Measurements from ENCODE around the gene HTR2C. TPM values are rescaled to one million over a fixed set of nuclear protein-coding genes. Genes with fewer than 3 reads are reported as not detected.

The HTR2C gene
- total and polyA plus RNA-seq, 2 of the 4 experiments (the other 2 are of a cell fraction), result not detected

DNA sequence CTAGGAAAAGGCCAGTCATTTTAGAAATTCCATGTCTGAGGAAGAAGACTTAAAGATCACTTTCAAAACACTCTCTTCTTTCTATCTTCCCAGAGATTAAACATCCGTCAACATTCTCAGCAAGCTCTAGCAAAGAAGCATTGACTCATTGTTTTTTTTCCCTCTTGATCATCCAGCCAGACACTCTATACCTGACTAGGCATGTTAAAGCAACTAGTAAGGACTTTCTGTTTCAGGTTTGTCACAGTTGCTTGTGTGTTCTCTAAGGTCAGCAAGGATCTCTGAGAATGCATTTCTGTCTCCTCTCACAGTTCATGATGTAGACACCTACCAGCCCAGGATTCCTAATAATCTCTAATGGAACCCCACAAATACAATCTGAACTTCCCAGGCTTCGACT, 321.4 kb downstream of the HTR2C start:
- DNase-seq (no peak), ATAC-seq (ENCODE audit: low read depth) (no peak)
- no peak overlapping the region for H2AK5ac ChIP-seq (ENCODE audit: low read depth, low read length)
- no peak overlapping the region for H3K27ac ChIP-seq (ENCODE audit: insufficient read depth, low read length)
- dilution Hi-C loops (cut with HindIII; ENCODE audit: low sequenced_read_pairs, unreplicated experiment), result no loop called here
- peaks cover 7% of the 10 kb centered on the region for H3K27me3 ChIP-seq (ENCODE audit: control insufficient read depth, insufficient read depth, low read length)
- H3K18ac ChIP-seq (ENCODE audit: low read depth, low read length), result no peak overlapping the region
- no peak overlapping the region for H4K91ac ChIP-seq (ENCODE audit: insufficient read depth, low read depth, low read length)
- H3K4me2 ChIP-seq (ENCODE audit: low read depth, low read length), result no peak overlapping the region
- no peak overlapping the region for H2BK15ac ChIP-seq (ENCODE audit: low read depth, low read length)
- no CpG with 5 or more reads among the region's 2 CpGs for WGBS, 2 experiments (ENCODE audit: extremely low coverage in 2 of 2, insufficient read length in 1 of 2)
- H4K20me1 ChIP-seq (ENCODE audit: insufficient read depth, low read length), result no peaks in the 10 kb centered on the region
- no peak overlapping the region for H3K56ac ChIP-seq (ENCODE audit: extremely low read depth, insufficient read depth, low read length)
- no peak overlapping the region for H2AFZ ChIP-seq (replicated peaks; ENCODE audit: low read length, poor library complexity)
- H3K79me1 ChIP-seq (ENCODE audit: low read depth in 1 of 2, low read length in 2 of 2), result no peaks in the 10 kb centered on the region
- no peaks in the 10 kb centered on the region for H3K36me3 ChIP-seq (ENCODE audit: control insufficient read depth, insufficient read depth, low read length)
- no peak overlapping the region for H3K23ac ChIP-seq (ENCODE audit: low read depth, low read length)
- intact Hi-C loops (cut with micrococcal nuclease), result no loop called here
- no peak overlapping the region for H3K14ac ChIP-seq (replicated peaks; ENCODE audit: low read depth, low read length)
- no peak overlapping the region for H2AK9ac ChIP-seq (replicated peaks; ENCODE audit: low read depth, low read length, poor library complexity)
- H3K9ac ChIP-seq (ENCODE audit: low read depth, low read length), result no peak overlapping the region
- no peaks in the 10 kb centered on the region for H3K9me3 ChIP-seq (ENCODE audit: control insufficient read depth, insufficient read depth, low read length)
- no peak overlapping the region for H3K4ac ChIP-seq (ENCODE audit: low read depth, low read length)
- no peak overlapping the region for H4K8ac ChIP-seq (ENCODE audit: low read depth in 2 of 2, low read length in 2 of 2)
- no peak overlapping the region for H3K4me3 ChIP-seq (ENCODE audit: insufficient read depth, low read depth, low read length)
- no peak for TF ChIP-seq SMC3 (IDR thresholded peaks at IDR 0.05; ENCODE audit: low read depth, low read length)
- no peak for TF ChIP-seq NFE2L2 (IDR thresholded peaks at IDR 0.05; ENCODE audit: low read depth, low read length)
- TF ChIP-seq BHLHE40 (IDR thresholded peaks at IDR 0.05; ENCODE audit: low read depth, low read length), result no peak
- TF ChIP-seq RFX5 (IDR thresholded peaks at IDR 0.05; ENCODE audit: low read depth, low read length), result no peak
- no peak for TF ChIP-seq MAFK (IDR thresholded peaks at IDR 0.05; ENCODE audit: low read depth, low read length)
- TF ChIP-seq FOS (IDR thresholded peaks at IDR 0.05; ENCODE audit: low read depth, low read length), result no peak
- no peak for TF ChIP-seq CEBPB (IDR thresholded peaks at IDR 0.05; ENCODE audit: low read depth, low read length)
- TF ChIP-seq, protein P1, sequence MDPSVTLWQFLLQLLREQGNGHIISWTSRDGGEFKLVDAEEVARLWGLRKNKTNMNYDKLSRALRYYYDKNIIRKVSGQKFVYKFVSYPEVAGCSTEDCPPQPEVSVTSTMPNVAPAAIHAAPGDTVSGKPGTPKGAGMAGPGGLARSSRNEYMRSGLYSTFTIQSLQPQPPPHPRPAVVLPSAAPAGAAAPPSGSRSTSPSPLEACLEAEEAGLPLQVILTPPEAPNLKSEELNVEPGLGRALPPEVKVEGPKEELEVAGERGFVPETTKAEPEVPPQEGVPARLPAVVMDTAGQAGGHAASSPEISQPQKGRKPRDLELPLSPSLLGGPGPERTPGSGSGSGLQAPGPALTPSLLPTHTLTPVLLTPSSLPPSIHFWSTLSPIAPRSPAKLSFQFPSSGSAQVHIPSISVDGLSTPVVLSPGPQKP (IDR thresholded peaks at IDR 0.05; ENCODE audit: borderline replicate concordance, low read depth, low read length), result no peak
- TF ChIP-seq CHD1 (IDR thresholded peaks at IDR 0.05; ENCODE audit: low read depth, low read length), result no peak
- no peak for TF ChIP-seq RAD21 (IDR thresholded peaks at IDR 0.05; ENCODE audit: low read length)
- TF ChIP-seq, protein P2, sequence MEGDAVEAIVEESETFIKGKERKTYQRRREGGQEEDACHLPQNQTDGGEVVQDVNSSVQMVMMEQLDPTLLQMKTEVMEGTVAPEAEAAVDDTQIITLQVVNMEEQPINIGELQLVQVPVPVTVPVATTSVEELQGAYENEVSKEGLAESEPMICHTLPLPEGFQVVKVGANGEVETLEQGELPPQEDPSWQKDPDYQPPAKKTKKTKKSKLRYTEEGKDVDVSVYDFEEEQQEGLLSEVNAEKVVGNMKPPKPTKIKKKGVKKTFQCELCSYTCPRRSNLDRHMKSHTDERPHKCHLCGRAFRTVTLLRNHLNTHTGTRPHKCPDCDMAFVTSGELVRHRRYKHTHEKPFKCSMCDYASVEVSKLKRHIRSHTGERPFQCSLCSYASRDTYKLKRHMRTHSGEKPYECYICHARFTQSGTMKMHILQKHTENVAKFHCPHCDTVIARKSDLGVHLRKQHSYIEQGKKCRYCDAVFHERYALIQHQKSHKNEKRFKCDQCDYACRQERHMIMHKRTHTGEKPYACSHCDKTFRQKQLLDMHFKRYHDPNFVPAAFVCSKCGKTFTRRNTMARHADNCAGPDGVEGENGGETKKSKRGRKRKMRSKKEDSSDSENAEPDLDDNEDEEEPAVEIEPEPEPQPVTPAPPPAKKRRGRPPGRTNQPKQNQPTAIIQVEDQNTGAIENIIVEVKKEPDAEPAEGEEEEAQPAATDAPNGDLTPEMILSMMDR (conservative IDR thresholded peaks at IDR 0.05; ENCODE audit: low read depth, low read length), result no peak
- TF ChIP-seq, protein P3, sequence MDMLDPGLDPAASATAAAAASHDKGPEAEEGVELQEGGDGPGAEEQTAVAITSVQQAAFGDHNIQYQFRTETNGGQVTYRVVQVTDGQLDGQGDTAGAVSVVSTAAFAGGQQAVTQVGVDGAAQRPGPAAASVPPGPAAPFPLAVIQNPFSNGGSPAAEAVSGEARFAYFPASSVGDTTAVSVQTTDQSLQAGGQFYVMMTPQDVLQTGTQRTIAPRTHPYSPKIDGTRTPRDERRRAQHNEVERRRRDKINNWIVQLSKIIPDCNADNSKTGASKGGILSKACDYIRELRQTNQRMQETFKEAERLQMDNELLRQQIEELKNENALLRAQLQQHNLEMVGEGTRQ (IDR thresholded peaks at IDR 0.05; ENCODE audit: low read depth, low read length), result no peak
- TF ChIP-seq RCOR1 (IDR thresholded peaks at IDR 0.05; ENCODE audit: insufficient replicate concordance, low read length), result no peak
- TF ChIP-seq MAZ (IDR thresholded peaks at IDR 0.05; ENCODE audit: borderline replicate concordance, low read depth, low read length), result no peak
- TF ChIP-seq POLR2A (IDR thresholded peaks at IDR 0.05; ENCODE audit: low read depth, low read length), result no peak
- no peaks in the 10 kb centered on the region for H3K4me1 ChIP-seq (ENCODE audit: control insufficient read depth, insufficient read depth, low read length)
- BruUV-seq (replicated peaks), result no TSS peak
- no peak overlapping the region for H2BK20ac ChIP-seq (ENCODE audit: low read depth, low read length)
- no peak overlapping the region for H2BK120ac ChIP-seq (ENCODE audit: low read depth, low read length)
- H3K9me1 ChIP-seq (ENCODE audit: insufficient read depth, low read length), result no peaks in the 10 kb centered on the region
- H4K5ac ChIP-seq (ENCODE audit: low read depth, low read length), result no peak overlapping the region
- ChIA-PET CTCF (no interaction called here), POLR2A (ENCODE audit: unreplicated experiment) (no interaction called here)
- in situ Hi-C loops (cut with MboI; ENCODE audit: low sequenced_read_pairs), result no loop called here
- no peak overlapping the region for H2BK5ac ChIP-seq (ENCODE audit: low read depth, low read length, poor library complexity, severe bottlenecking)
